ENCODE data around the gene IGF2BP1.

DNA sequence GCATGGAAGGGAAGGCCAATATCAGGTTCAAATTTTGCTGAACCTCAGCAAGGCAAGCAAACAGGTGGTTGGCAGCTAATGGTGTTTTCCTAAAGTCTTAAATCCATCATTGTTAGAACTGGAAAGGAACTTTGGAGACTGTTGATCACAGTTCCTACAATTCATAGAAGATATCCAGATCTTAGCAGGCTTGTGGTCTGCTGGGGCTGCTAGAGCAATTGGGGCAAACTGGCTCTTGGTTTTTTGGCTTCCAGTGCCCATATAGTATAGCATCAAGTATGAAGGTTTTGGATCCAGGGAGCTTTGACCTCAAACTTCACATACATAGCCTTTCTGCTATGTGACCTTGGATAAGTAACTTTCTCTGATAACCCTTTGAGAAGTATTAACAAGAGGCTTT lies 49.7 kb downstream of the IGF2BP1 start:
- TF ChIP-seq CTCF (IDR thresholded peaks at IDR 0.05) = no peak
- TF ChIP-seq POLR2A (IDR thresholded peaks at IDR 0.05) = no peak

Measured in testis (tissue), 2 donors.